NCI-H1105 (cell line): ENCODE results near the gene MTPN.

Source experiments
- DNase-seq: peaks from one replicate; lab custom pipeline; 2025; lab: John Stamatoyannopoulos, UW

Gene MTPN

DNA sequence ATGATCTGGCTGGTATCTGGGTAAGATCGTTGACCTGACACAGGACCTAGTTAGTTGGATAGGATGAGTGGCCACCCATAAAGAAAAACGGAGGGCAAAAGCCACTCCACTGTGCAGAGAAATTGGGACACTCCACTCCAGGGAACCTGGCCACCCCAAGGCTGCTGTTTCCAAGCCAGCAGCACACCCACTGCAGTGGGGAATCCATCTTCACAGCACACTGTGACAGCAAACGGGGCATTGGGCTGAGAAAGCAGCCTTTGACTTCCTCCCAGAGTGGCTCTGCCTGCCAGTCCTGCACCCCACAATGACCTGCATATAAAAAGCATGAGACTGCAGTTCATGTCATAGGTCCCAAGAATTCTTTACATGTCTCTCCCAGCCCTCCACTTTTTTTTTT lies 52.9 kb downstream of the MTPN start:
- DNase-seq, result no peak

DNA sequence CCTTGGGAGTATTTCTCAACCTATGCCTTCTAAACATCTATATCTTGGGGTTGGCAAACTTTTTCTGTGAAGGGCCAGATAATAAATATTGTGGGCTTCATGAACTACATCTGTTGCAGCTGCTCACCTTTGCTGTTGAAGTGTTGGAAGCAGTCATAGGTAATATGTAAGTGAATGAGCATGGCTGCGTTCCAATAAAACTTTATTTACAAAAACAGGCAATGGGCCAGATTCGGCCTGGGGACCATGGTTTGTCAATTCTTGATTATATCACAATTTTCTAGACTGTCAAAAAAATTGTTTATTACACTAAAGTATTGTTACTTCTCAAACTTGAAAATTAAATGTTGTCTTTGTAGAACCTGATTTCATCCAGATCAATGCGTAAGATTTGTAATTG lies 54.9 kb downstream of the MTPN start:
- no peak for DNase-seq

DNA sequence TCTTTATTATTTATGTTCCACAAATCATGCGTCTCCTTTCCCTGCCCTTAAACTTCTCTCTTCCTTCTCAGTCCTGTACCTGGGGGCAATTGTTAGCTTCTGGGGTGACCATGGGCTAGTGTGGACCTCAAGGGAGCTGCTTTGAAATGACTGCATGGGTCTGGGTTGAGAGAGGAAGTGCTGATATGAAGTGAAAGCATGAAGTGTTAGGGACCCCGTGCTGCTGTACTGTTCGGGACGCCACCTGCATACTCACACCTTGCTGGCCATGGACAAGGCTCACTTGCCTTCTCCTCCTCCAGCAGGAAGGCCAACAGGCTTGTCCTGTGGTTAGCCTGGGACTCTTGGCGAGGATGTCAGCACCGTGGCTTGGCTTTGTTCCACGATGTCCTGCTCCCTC lies 56.7 kb downstream of the MTPN start:
- no peak for DNase-seq

DNA sequence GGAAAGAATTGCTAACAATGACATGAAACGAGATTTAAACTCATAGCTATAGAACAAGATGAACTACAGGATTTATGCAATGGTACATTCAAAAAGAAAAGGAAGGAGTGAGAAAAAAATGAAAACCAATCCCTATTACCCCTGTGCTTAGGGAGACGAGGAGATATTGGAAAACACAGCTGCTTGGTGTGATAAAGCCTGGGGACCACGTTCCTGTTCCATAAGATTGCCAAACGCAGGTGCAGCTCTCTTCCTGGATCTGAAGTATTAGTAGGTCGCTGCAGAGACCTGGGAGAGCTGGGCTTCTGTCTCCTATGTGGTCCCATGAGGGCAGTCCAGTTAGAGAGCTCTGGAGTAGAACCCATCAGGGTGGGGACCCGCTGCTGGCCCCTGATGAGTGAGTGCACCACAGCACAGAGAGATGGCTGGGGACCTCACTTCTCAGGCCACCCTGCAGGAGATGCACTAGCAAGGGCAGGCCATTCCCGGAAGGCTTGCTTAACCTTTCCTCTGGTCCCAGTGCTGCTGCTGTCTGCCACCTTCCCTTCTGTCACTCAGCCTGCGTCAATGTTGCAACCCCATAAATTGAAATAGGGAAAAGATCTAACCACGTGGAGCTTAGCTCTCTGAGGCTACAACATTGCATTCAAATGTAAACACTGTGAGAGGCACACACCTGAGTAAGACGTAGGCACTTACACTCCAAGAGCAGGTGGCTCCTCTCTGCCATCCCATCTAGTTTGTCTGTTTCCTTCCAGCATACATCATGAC lies 57.9 kb downstream of the MTPN start:
- no peak for DNase-seq

DNA sequence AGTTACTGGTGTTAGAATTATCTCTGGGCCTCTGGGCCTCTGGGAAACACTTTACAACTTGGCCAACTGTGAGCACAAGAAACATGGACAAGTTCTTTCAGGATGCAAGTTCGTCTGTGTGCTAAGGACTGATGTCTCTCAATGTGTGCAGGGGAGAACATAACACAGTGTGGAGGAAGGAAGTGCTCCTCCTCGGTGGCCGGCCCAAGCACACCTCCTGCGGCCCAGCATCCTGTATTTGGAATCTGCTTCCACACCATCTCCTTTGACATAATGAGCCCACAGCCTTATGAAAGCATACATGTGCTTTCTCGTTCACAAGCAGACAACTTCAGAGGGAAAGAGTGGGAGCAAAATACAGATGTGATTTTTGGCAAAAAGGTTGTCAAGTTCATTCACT lies 59.0 kb downstream of the MTPN start:
- no peak for DNase-seq

DNA sequence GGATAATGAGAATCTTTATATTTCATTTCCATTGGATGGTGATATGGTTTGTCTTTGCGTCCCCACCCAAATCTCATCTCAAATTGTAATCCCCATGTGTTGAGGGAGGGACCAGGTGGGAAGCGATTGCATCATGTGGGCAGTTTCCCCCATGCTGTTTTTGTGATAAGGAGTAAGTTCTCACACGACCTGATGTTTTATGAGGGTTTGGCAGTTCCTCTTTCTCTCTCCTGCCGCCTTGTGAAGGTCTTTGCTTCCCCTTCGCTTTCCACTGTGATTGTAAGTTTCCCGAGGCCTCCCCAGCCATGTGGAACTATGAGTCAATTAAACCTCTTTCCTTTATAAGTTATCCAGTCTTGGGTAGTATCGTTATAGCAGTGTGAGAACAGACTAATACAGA lies 59.4 kb downstream of the MTPN start:
- DNase-seq, result no peak

DNA sequence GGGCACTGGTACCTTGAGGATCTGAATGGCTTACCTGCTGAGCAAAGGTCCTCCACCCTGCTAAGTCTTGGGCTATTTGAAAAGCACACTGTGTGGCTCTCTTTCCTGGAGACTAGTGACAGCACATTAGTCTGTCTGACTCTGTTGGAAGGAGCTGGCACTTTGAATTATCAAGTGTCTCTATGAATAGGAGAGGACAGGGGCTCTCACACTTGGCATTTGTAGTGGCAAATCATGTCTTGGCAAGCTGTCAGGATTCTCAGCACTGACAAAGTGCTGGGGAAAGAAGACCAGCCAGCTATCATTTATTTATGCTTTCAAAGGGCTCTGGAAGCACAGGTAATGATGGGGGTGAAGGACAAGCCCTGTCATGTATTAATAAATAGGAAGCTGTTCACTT lies 62.8 kb downstream of the MTPN start:
- peak; percentile 87 for DNase-seq

DNA sequence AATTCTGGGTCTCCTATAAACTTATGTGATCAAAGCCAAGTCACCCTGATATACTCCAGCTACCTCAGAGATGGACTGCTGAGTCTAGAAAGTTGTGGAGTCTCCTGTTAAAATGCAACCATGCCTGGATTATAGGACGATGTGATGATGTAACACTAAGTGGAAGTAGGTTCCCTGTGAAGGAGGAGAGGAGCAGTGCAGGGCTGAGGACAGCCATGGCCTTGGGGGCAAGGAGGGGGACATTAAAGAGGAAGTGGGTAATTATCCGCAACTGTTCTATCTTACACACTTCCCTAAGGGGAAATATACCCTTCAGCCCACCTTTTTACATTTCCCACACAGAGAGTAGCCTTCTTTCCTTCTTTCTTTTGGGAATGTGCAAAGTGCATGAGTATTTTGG lies 63.8 kb downstream of the MTPN start:
- no peak for DNase-seq

DNA sequence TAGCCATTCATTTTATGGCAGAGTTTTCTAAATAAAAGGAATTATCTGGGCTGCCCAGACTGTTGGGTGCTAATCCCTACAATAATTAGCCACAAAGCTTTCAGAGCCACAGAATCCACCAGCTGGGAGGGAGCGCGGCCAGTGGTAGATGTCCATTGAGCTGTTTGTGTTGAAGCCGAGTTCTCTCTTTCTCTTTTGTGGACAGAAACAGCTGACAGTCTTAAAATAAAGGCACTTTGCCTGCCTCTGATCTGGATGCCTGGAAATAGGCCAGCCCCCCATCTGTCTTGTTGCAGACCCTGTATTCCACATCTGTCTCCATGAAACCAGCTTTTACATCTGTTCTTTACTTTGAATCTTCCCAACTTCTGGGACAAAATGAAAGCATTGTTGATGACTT lies 66.1 kb downstream of the MTPN start:
- no peak for DNase-seq

DNA sequence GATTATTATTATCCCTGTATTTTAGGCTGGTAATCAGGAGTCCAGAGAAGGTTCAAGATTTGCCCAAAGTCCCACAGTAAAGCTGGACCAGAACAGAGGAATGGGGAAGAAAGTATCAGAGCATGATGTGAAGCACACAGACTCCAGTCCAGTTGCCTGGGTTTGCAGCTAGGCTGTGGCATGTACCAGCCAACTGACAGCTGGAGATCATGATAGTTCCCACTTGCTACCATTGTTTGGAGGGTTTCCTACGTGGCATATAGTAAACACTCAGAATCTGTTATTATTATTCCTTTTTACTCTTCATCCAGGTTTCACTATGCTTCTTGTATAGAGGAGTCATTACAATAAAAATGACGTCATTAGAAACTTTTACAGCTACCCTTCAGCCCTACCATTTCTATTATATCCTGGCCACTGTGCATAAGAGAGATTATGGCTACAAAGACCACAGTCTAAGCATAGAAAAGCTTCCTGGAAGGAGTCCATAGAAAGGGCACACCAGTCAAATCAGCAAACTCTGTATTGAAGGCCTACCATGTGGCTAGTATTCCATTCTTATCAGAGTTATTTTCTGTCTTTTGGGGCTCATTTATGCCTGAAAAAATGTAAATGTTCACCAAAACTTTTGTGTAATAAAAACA lies 66.6 kb downstream of the MTPN start:
- DNase-seq, result no peak

DNA sequence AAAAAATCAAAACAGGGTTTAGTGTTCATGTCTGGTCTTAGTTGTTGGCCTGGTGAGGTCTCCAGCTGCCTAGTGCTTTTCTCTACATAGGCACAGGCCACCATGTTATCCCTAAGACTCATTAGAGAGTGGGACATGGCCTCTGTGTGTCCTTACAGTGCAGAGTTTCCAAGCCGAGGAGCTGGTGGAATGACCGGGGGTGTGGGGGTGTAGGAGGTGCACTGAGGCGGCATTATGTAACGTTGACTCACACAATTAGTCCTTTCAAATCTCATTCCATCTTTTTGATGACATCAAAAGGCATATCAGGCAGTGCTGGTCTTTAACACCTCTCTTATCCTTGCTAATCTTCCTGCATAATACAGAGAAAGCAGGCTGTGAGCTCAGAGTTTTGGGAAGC lies 71.3 kb downstream of the MTPN start:
- no peak for DNase-seq

DNA sequence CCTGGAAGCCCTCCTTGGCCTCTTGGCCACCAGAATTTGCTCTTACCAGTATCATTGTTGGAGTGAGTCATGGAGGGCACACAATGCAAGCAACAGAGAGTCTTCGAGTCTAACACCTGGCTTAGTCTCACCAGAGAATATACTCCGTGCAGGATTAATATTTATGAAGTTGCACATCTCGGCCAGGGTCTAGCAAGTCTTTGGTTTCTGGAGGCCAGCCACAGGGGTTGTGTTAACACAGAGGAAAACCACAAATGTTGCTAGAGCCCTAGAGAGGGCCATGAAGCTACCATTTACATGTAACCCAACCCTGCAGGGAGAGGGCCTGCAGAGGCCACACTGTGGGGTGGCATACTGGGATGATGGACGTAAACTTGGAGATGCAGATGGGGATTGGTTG lies 71.8 kb downstream of the MTPN start:
- DNase-seq, result no peak

DNA sequence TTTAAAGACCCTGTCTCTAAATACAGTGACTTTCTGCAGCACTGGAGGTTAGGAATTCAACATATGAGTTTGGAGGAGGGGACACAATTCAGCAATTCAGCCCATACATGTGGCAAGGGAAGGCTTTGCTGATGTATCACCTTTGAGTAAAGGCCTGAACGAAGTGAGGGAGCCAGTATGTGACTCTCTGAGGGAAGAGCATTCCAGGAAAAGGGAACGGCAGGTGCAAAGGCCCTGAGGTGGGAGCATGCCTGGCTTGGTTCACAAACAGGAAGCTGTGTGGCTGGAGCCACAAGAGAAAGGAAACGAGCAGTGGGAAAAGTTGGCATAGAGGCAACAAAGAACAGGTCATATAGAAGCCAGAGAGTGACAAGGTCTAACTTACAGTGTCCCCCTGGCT lies 72.9 kb downstream of the MTPN start:
- DNase-seq, result no peak

DNA sequence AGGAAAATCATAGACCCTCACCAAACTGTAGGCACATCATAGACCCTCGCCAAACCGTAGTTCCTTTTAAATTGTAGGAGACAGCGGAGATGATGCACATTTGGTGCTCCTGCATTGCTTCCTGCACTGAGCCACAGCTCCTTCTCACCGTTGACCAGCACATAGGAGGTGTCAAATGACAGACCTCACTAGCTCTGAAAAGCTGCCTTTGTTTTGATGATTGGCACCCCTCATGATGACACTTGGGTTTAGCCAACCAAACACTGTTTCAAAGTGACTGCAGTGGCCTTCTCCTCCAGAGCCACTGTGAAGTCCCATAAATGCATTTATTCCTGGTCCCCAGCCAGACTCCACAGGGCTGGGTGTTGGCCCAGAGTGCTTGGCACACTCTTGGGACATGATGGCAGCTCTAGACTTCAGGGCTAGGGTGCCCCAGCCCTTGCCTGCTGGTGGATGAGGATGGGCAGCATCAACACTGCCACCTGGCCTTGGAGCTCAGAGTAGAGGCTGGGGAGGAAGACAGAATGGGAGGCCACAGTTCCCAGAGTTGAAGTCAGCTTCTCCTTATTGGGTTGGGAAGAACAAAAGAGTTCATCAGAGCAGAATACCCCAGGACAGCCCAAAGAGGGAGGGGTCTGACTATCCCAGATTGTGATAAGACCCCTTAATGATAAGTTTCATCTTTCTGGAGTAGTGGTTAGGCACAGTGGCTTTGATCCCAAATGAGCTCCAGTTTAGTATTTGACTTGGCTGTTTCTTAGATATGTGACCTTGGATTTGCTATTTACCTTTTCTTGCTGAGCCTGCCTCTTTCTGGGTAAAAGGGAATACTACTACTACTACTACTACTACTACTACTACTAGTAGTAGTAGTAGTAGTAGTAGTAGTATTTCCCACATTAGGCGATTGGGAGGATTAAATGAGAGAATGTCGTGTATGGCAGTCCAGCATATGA lies 75.3 kb downstream of the MTPN start:
- DNase-seq, result no peak

DNA sequence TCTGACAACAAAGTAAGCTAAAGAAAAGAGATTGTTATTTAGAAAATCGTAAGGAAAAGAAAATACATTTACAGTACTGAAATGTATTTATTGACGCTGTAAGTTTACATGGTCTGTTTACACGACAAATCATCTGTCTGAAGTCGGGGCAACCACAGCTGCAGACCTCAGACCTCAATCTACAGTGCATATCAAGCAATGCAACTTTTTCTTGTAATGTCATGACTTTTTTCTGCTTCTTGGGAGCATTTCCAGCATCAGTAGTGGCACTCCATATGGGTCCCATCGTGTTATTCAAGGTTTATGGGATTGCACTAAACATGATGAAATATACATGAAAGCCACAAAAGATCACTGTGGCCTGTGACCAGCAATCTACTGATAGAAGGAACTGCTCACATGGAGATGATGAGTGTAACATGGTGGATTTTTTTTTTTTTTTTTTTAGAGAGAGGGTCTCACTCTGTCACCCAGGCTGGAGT lies 77.1 kb downstream of the MTPN start:
- DNase-seq, result no peak

DNA sequence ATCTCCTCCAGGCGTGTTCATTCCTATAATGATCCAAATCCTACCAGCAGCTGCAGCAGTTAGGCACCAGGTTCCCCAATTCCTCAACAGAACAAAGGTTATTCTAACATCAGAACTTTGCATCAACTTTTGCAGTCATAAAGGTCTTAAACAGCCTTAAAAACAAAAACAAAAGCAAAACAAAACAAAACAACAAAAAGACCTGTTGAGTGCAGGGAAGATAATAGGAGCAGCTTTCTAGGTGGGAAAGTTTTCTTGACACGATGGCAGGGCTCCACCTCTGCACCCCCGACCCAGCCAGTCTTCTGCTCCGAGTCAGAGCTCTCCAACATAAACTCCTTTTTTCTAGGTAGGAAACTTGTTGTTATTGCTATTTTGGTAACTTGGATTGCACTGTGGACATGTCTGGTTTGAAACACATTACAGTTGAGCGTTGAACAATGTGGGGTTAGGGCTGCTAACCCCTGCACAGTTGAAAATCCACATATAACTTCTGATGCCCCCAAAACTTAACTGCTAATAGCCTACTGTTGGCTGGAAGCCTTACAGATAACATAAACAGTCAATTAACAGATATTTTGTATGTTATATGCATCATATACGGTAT lies 77.6 kb downstream of the MTPN start:
- no peak for DNase-seq

DNA sequence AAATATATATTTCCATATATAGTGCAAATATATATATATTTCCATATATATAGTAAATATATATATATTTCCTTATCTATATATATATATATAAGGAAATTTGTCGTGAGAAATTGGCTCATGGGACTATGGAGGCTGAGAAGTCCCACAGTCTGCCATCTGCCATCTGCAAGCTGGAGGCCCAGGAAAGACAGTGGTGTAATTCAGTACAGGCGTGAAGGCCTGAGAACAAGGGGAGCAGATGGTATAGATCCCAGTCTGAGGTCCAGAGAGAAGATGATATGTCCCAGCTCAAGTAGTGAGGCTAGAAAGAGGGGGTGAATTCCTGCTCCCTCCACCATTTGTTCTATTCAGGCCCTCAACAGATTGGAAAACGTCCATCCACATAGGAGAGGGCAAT lies 78.9 kb downstream of the MTPN start:
- no peak for DNase-seq

DNA sequence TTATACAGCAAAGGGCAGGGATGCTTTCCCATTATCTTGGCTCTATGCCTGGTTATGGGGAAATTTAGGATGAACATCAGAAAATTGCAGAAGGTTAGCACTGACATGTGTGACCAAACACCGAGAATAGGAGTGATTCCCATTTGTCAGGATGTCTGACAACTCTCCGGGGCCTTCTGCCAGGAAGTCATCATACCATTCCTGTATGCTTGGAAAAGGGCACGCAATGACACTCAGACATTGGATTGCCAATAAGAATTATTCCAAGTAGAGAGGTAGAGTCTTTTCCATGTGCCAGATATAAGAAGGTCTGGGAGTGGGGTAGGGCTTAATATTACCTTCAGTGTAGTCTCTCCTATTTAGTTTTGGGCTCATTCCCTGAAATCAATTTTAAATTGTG lies 82.3 kb downstream of the MTPN start:
- no peak for DNase-seq

DNA sequence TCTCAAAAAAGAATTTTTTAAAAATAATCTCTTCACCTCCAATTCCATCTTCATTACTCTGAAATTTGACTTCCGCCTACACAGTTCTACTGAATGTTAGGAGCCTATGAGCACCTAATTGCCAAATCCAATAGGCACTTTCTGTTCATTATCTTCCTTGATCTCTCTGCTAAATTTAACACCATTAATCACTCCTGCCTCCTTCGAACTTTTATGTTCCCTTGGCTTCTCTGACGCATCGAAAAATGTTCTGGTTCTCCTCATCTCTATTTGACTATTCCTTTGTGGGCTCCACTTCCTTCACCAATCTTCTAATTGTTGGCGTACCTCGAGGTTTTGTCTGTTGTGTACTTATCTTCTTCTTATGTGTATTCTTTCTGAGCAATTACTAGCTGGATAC lies 87.3 kb downstream of the MTPN start:
- DNase-seq, result no peak

DNA sequence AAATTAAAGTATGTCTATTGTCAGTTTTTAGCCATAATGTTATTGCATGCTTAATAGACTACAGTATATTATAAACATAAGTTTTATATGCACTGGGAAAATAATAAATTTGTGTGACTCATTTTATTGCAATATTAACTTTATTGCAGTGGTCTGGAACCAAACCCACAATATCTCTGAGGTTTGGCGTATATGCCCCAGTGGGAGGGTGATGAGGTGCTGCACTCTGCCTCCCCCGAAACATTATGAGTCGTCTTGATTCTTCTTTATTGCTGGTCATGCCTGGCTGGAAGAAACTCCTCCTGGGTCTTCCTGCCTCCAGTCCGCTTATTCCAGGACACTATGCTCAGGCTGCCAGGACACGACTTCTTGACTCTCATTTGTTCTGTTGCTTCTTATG lies 88.4 kb downstream of the MTPN start:
- DNase-seq, result no peak

DNA sequence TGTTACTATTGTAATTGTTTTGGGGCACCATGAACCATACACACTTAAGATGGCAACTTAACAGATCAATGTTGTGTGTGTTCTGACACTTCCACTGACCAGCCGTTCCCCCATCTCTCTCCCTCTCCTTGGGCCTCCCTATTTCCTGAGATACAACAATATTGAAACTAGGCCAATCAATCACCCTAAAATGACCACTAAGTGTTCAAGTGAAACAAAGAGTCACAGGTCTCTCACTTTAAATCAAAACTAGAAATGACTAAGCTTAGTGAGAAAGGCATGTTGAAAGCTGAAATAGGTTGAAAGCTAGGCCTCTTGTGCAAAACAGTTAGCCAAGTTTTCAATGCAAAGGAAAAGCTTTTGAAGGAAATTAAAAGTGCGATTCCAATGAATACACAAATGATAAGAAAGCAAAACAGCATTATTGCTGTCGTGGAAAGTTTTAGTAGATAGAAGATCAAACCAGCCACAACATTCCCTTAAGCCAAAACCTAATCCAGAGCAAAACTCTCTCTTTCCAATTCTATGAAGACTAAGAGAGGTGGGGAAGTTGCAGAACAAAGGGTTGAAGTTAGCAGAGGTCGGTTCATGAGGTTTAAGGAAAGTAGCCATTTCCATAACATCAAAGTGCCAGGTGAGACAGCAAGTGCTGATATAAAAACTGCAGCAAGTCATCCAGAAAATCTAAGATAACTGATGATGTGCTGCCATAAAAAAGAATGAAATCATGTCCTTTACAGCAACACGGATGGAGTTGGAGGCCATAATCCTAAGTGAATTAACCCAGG lies 90.6 kb downstream of the MTPN start:
- no peak for DNase-seq
